WTC11 (cell line): ENCODE measurements around the gene TIE1.

ENCODE experiments used
- AR ChIP-seq: fragments of 250-450 bp; sonication (Bioruptor Pico); IDR thresholded peaks from 2 replicates; pipeline ENCODE4 v1.9.0; 2021; ENCODE audit warnings: mild to moderate bottlenecking
- E2F5 ChIP-seq: sonication (generic); formaldehyde crosslinking; IDR thresholded peaks from 2 replicates; pipeline ENCODE4 v1.8.1; 2022; ENCODE audit warnings: mild to moderate bottlenecking, moderate library complexity, missing genetic modification reagents
- IRF2 ChIP-seq: sonication (generic); formaldehyde crosslinking; IDR thresholded peaks from 2 replicates; pipeline ENCODE4 v1.8.0; 2022; ENCODE audit warnings: low read depth, missing genetic modification reagents, borderline replicate concordance
- MLX ChIP-seq: sonication (generic); formaldehyde crosslinking; IDR thresholded peaks from 2 replicates; pipeline ENCODE4 v1.8.1; 2023; ENCODE audit warnings: mild to moderate bottlenecking, missing genetic modification reagents, moderate library complexity
- NR2C2 ChIP-seq: sonication (generic); formaldehyde crosslinking; IDR thresholded peaks from 2 replicates; pipeline ENCODE4 v1.8.0; 2022; ENCODE audit warnings: mild to moderate bottlenecking, missing genetic modification reagents
- SP1 ChIP-seq: sonication (generic); formaldehyde crosslinking; conservative IDR thresholded peaks from 2 replicates; pipeline ENCODE4 v1.8.1; 2022; ENCODE audit warnings: missing genetic modification reagents
- TEAD4 ChIP-seq: sonication (generic); formaldehyde crosslinking; IDR thresholded peaks from 2 replicates; pipeline ENCODE4 v1.8.0; 2022; ENCODE audit warnings: mild to moderate bottlenecking, missing genetic modification reagents
- ZNF232 ChIP-seq: sonication (generic); formaldehyde crosslinking; IDR thresholded peaks from 2 replicates; pipeline ENCODE4 v1.8.0; 2022; ENCODE audit warnings: mild to moderate bottlenecking, missing genetic modification reagents
- ZSCAN18 ChIP-seq: fragments of 250-450 bp; sonication (Bioruptor Pico); IDR thresholded peaks from 2 replicates; pipeline ENCODE4 v2.1.2; 2022; ENCODE audit warnings: mild to moderate bottlenecking, moderate library complexity
- TF ChIP-seq, protein P1 (sequence below): sonication (generic); formaldehyde crosslinking; IDR thresholded peaks from 2 replicates; pipeline ENCODE4 v1.8.1; 2023; ENCODE audit warnings: mild to moderate bottlenecking, missing genetic modification reagents, borderline replicate concordance
- TF ChIP-seq, protein P2 (sequence below): fragments of 200-600 bp; IDR thresholded peaks from 2 replicates; pipeline ENCODE4 v1.8.0; 2022; ENCODE audit warnings: antibody characterized with exemption

GRCh38 chr1:43351421-43352350 lies 50.9 kb downstream of the TIE1 start:
- TF ChIP-seq SP1 (CRISPR knock-in tag) (no peak), AR (CRISPR knock-in tag) (no peak), MLX (no peak), NR2C2 (CRISPR knock-in tag) (no peak), E2F5 (CRISPR knock-in tag) (no peak), IRF2 (no peak), ZSCAN18 (CRISPR knock-in tag) (no peak), ZNF232 (CRISPR knock-in tag) (no peak), TEAD4 (CRISPR knock-in tag) (no peak)
- TF ChIP-seq, protein P1, sequence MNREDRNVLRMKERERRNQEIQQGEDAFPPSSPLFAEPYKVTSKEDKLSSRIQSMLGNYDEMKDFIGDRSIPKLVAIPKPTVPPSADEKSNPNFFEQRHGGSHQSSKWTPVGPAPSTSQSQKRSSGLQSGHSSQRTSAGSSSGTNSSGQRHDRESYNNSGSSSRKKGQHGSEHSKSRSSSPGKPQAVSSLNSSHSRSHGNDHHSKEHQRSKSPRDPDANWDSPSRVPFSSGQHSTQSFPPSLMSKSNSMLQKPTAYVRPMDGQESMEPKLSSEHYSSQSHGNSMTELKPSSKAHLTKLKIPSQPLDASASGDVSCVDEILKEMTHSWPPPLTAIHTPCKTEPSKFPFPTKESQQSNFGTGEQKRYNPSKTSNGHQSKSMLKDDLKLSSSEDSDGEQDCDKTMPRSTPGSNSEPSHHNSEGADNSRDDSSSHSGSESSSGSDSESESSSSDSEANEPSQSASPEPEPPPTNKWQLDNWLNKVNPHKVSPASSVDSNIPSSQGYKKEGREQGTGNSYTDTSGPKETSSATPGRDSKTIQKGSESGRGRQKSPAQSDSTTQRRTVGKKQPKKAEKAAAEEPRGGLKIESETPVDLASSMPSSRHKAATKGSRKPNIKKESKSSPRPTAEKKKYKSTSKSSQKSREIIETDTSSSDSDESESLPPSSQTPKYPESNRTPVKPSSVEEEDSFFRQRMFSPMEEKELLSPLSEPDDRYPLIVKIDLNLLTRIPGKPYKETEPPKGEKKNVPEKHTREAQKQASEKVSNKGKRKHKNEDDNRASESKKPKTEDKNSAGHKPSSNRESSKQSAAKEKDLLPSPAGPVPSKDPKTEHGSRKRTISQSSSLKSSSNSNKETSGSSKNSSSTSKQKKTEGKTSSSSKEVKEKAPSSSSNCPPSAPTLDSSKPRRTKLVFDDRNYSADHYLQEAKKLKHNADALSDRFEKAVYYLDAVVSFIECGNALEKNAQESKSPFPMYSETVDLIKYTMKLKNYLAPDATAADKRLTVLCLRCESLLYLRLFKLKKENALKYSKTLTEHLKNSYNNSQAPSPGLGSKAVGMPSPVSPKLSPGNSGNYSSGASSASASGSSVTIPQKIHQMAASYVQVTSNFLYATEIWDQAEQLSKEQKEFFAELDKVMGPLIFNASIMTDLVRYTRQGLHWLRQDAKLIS (CRISPR knock-in tag) = no peak
- TF ChIP-seq, protein P2, sequence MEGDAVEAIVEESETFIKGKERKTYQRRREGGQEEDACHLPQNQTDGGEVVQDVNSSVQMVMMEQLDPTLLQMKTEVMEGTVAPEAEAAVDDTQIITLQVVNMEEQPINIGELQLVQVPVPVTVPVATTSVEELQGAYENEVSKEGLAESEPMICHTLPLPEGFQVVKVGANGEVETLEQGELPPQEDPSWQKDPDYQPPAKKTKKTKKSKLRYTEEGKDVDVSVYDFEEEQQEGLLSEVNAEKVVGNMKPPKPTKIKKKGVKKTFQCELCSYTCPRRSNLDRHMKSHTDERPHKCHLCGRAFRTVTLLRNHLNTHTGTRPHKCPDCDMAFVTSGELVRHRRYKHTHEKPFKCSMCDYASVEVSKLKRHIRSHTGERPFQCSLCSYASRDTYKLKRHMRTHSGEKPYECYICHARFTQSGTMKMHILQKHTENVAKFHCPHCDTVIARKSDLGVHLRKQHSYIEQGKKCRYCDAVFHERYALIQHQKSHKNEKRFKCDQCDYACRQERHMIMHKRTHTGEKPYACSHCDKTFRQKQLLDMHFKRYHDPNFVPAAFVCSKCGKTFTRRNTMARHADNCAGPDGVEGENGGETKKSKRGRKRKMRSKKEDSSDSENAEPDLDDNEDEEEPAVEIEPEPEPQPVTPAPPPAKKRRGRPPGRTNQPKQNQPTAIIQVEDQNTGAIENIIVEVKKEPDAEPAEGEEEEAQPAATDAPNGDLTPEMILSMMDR = no peak
